GM12878 (cell line): ENCODE results near the gene XKRX. TPM values are rescaled to one million over a fixed set of nuclear protein-coding genes. Genes with fewer than 3 reads are reported as not detected.
A peak's percentile ranks its signal among the peaks of the same experiment; 100 is the strongest.

ENCODE experiments used
- ATAC-seq: fragments of 200-7000 bp; cut with Tn5 transposase; 3 replicates; pipeline ENCODE4 v1.9.1; 2020; ENCODE audit warnings: mild to moderate bottlenecking, moderate library complexity
- BruUV-seq: library from RNA; stranded (reverse); fragments of 400-500 nt; replicated peaks from 2 replicates; lab custom pipeline; 2021; lab: Mats Ljungman, UMichigan
- CTCF ChIA-PET: fragments of 300-600 bp; sonication (Branson Sonifier 250); formaldehyde crosslinking; extraction: SDS; loops from one replicate; lab custom pipeline; 2021; ENCODE audit warnings: inconsistent platforms; lab: Yijun Ruan, JAX
- POLR2A ChIA-PET: fragments of 350-600 bp; formaldehyde crosslinking; extraction: SDS; loops from one replicate; lab custom pipeline; 2021; ENCODE audit warnings: inconsistent platforms; lab: Charles Lee
- RAD21 ChIA-PET: fragments of 300-600 bp; sonication (Branson Sonifier 250); formaldehyde crosslinking; loops from one replicate; lab custom pipeline; 2023; ENCODE audit warnings: antibody characterized with exemption; ENCODE audit not compliant: unreplicated experiment; lab: Charles Lee
- SMC1A ChIA-PET: fragments of 300-600 bp; sonication (Branson Sonifier 250); formaldehyde crosslinking; loops from one replicate; lab custom pipeline; 2023; ENCODE audit not compliant: unreplicated experiment, uncharacterized antibody; lab: Charles Lee
- DNase-seq: peaks from one replicate; pipeline ENCODE4 v3.0.0-alpha.2; 2011; ENCODE audit warnings: low read depth, low spot score
- FAIRE-seq: peaks from 3 replicates; lab custom pipeline; 2011; peaks lifted over from hg19 to GRCh38; lab: Jason Lieb, UNC
- H2AFZ ChIP-seq: 2 replicates; pipeline ENCODE4 v1.6.0; 2011; ENCODE audit warnings: low read depth, low read length, control low read depth; ENCODE audit not compliant: control insufficient read depth
- H3K27ac ChIP-seq: 2 replicates; pipeline ENCODE4 v1.5.1; 2011; ENCODE audit warnings: control low read depth; ENCODE audit not compliant: control insufficient read depth, insufficient read depth
- H3K27me3 ChIP-seq, 2 experiments: replicated peaks in 1 of 2; 2 replicates each; pipeline versions ENCODE4 v1.6.0 to v1.6.1; 2011; ENCODE audit warnings: low read length in 1 of 2; ENCODE audit not compliant: control insufficient read depth in 2 of 2, insufficient read depth in 2 of 2
- H3K36me3 ChIP-seq, 2 experiments: 2 replicates each; pipeline ENCODE4 v1.5.1; 2011; ENCODE audit warnings: low read length in 1 of 2; ENCODE audit not compliant: control insufficient read depth in 2 of 2, insufficient read depth in 2 of 2
- H3K4me1 ChIP-seq: 2 replicates; pipeline ENCODE4 v1.6.1; 2011; ENCODE audit warnings: mild to moderate bottlenecking, low read length, moderate library complexity, mixed read lengths; ENCODE audit not compliant: control insufficient read depth, insufficient read depth
- H3K4me2 ChIP-seq: 2 replicates; pipeline ENCODE4 v1.6.0; 2011; ENCODE audit warnings: control low read depth; ENCODE audit not compliant: control insufficient read depth, insufficient read depth
- H3K4me3 ChIP-seq: fragments of 200-600 bp; sonication (generic); 2 replicates; pipeline ENCODE4 v1.5.1; 2016
- H3K79me2 ChIP-seq: 2 replicates; pipeline ENCODE4 v1.6.0; 2011; ENCODE audit warnings: low read length; ENCODE audit not compliant: control insufficient read depth, insufficient read depth
- H3K9ac ChIP-seq: 2 replicates; pipeline ENCODE4 v1.8.0; 2011; ENCODE audit warnings: low read length, control low read depth, mixed read lengths; ENCODE audit not compliant: control insufficient read depth, insufficient read depth
- H3K9me3 ChIP-seq: replicated peaks from 3 replicates; pipeline ENCODE4 v1.5.1; 2011; ENCODE audit warnings: mild to moderate bottlenecking, low read length; ENCODE audit not compliant: control insufficient read depth, insufficient read depth
- H4K20me1 ChIP-seq: 2 replicates; pipeline ENCODE4 v1.6.0; 2011; ENCODE audit not compliant: control insufficient read depth, insufficient read depth
- ATF7 ChIP-seq: fragments of 450-650 bp; IDR thresholded peaks from 2 replicates; pipeline ENCODE4 v1.6.1; 2016; ENCODE audit warnings: low read depth, mild to moderate bottlenecking
- DPF2 ChIP-seq: fragments of 450-650 bp; IDR thresholded peaks from 2 replicates; pipeline ENCODE4 v1.6.1; 2017; ENCODE audit warnings: mild to moderate bottlenecking
- EP300 ChIP-seq, 2 experiments: fragments of 150-350 bp in 1 of 2; IDR thresholded peaks; 2 replicates each; pipeline ENCODE4 v1.6.1; 2011 to 2012; ENCODE audit warnings: low read depth in 2 of 2, low read length in 2 of 2, borderline replicate concordance in 1 of 2, improper control_type of control experiment in 1 of 2, inconsistent platforms in 1 of 2; ENCODE audit not compliant: control insufficient read depth in 1 of 2
- GABPA ChIP-seq: IDR thresholded peaks from 2 replicates; pipeline ENCODE4 v1.6.1; 2014; ENCODE audit warnings: antibody characterized with exemption, low read depth, mild to moderate bottlenecking, inconsistent platforms
- HDAC2 ChIP-seq: fragments of 200-600 bp; sonication (generic); IDR thresholded peaks from 2 replicates; pipeline ENCODE4 v1.6.1; 2017
- IKZF1 ChIP-seq: fragments of 450-650 bp; conservative IDR thresholded peaks from 2 replicates; pipeline ENCODE4 v1.6.1; 2017; ENCODE audit warnings: antibody characterized with exemption, mild to moderate bottlenecking
- IKZF2 ChIP-seq, 2 experiments: fragments of 450-650 bp; IDR thresholded peaks; 2 replicates each; pipeline ENCODE4 v1.6.1; 2017; ENCODE audit warnings: mild to moderate bottlenecking in 2 of 2, moderate library complexity in 2 of 2
- LARP7 ChIP-seq: fragments of 450-650 bp; IDR thresholded peaks from 2 replicates; pipeline ENCODE4 v1.6.1; 2017; ENCODE audit warnings: mild to moderate bottlenecking
- MEF2B ChIP-seq: fragments of 450-650 bp; IDR thresholded peaks from 2 replicates; pipeline ENCODE4 v1.6.1; 2018; ENCODE audit warnings: mild to moderate bottlenecking, moderate library complexity; ENCODE audit not compliant: partially characterized antibody, poor library complexity, severe bottlenecking
- NRF1 ChIP-seq: conservative IDR thresholded peaks from 2 replicates; pipeline ENCODE4 v1.6.1; 2011; ENCODE audit warnings: mild to moderate bottlenecking, low read depth, low read length, improper control_type of control experiment
- RFX5 ChIP-seq: IDR thresholded peaks from 2 replicates; pipeline ENCODE4 v1.6.1; 2011; ENCODE audit warnings: low read depth, low read length, improper control_type of control experiment
- SIX5 ChIP-seq: IDR thresholded peaks from 2 replicates; pipeline ENCODE4 v1.6.1; 2011; ENCODE audit warnings: mild to moderate bottlenecking, low read depth, low read length, moderate library complexity; ENCODE audit not compliant: severe bottlenecking
- SPI1 ChIP-seq: IDR thresholded peaks from 2 replicates; pipeline ENCODE4 v1.6.1; 2011; ENCODE audit warnings: low read depth, mild to moderate bottlenecking, low read length, moderate library complexity, borderline replicate concordance; ENCODE audit not compliant: insufficient read depth
- TBL1XR1 ChIP-seq: IDR thresholded peaks from 2 replicates; pipeline ENCODE4 v1.6.1; 2012; ENCODE audit warnings: low read depth, low read length, improper control_type of control experiment
- TCF12 ChIP-seq: IDR thresholded peaks from 2 replicates; pipeline ENCODE4 v1.6.1; 2011; ENCODE audit warnings: low read depth, mild to moderate bottlenecking, low read length
- TCF3 ChIP-seq: IDR thresholded peaks from 2 replicates; pipeline ENCODE4 v1.6.1; 2012; ENCODE audit warnings: low read depth, mild to moderate bottlenecking, low read length, borderline replicate concordance; ENCODE audit not compliant: insufficient read depth
- ZNF217 ChIP-seq: fragments of 450-650 bp; IDR thresholded peaks from 2 replicates; pipeline ENCODE4 v1.6.1; 2017; ENCODE audit warnings: antibody characterized with exemption, mild to moderate bottlenecking
- WGBS: methylation state at CpG from one replicate; pipeline ENCODE4 v1.1.6; 2016; ENCODE audit warnings: low lambda C conversion rate; ENCODE audit not compliant: insufficient replicate concordance, insufficient coverage; ENCODE audit errors: missing lambda C conversion rate; 5-methylcytosine and 5-hydroxymethylcytosine counted together
- in situ Hi-C: fragments of 300-500 bp; cut with MboI; formaldehyde crosslinking; loops from 9 replicates; pipeline ENCODE4 v1.14.3; 2018; ENCODE audit warnings: mixed read lengths
- intact Hi-C: fragments of 100-400 bp; cut with micrococcal nuclease; formaldehyde crosslinking; loops from one replicate; pipeline ENCODE4 v1.14.2; 2022; ENCODE audit not compliant: unreplicated experiment
- polyA plus RNA-seq, 11 experiments: library from polyadenylated mRNA; depleted of rRNA in 4 of 11; unstranded in 6 of 11; stranded (reverse) in 5 of 11; fragments of >200 nt; fragmentation: Nextera tagmentation in 4 of 11; fragmentation: Illumina TruSeq in 1 of 11; extraction: Ambion mirVana in 4 of 11; extraction: Trizol in 1 of 11; gene quantifications; 1 replicate in 1 of 11; 2 replicates in 10 of 11; pipeline versions ENCODE4 v1.2.1 to v1.2.3, GENCODE V29; 2011 to 2016; ENCODE audit warnings: inconsistent platforms in 2 of 11, missing spikeins in 2 of 11, low read depth in 1 of 11
- total RNA-seq, 4 experiments: library from RNA; depleted of rRNA in 3 of 4; stranded (reverse); fragments of >200 nt in 3 of 4; fragmentation: Illumina TruSeq in 1 of 4; extraction: Trizol in 1 of 4; gene quantifications; 2 replicates each; pipeline versions ENCODE4 v1.2.1 to v1.2.3, GENCODE V29; 2013 to 2021
- TF ChIP-seq, protein P1 (sequence below): fragments of 450-650 bp; IDR thresholded peaks from 2 replicates; pipeline ENCODE4 v1.6.1; 2017; ENCODE audit warnings: mild to moderate bottlenecking
- TF ChIP-seq, protein P2 (sequence below): IDR thresholded peaks from 2 replicates; pipeline ENCODE4 v1.6.1; 2012; ENCODE audit warnings: mild to moderate bottlenecking, low read depth, low read length

Gene XKRX
- total and polyA plus RNA-seq, 10 of the 15 experiments (the other 5 are each of a cell fraction or from before 2014, with no cell fraction given), result 0.07 to 0.30 (median 0.22) TPM; not detected in 4

DNA sequence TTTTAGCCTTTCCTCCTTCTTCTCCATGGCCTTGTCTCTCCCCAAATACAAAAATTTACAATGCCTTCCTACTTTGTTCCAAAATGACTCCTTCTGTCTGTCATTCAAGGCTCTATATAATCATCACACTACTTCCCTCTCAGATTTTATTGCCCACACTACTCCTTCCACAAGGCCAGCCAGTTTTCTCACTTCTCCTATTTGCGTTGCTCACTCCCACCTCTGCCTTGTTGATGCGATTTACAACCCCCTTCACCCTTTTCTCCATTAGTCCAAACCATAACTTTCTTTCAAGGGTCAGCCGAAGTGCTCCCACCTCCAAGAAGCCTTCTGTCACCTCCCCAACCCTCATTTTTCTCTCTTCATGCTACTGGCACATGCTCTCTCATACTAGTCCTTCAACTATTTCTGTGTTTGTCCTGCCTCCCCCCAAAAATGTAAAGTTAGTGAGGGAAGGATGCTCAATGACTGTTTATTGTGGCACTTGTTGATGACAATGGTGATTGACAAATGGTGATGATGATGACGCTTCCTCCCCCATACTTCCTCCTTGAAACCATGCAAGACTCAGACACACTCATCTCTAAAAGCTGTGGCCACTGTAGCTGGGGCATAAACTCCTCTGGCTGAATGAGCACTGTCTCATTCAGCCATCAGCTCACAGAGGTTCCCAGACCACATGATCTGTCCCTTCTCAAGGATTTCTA is 2.7 kb upstream of the XKRX start:
- in situ Hi-C loops (no loop called here), intact Hi-C loops (no loop called here)
- BruUV-seq, result no TSS peak
- Histone ChIP-seq H3K9ac (no peak overlapping the region), H3K27me3 (no peaks in the 10 kb centered on the region), H3K79me2 (no peaks in the 10 kb centered on the region), H3K27ac (peak overlapping the region; percentile 28; the same call in 1 of the 2 replicates), H4K20me1 (no peaks in the 10 kb centered on the region), H3K9me3 (peaks cover 5% of the 10 kb centered on the region; the same call in 2 of the 3 replicates), H2AFZ (peak overlapping the region; percentile 10; the same call in 1 of the 2 replicates), H3K4me1 (peaks cover 4% of the 10 kb centered on the region), H3K4me3 (no peak overlapping the region), H3K36me3 (no peaks in the 10 kb centered on the region), H3K4me2 (peak overlapping the region; percentile 11; the same call in 1 of the 2 replicates)
- ChIA-PET SMC1A (interaction anchor here (0.7 to 1.5 kb wide), 2 partner anchors 12 to 16 kb away, joined by 3 to 4 read pairs; no protein-coding TSS in a partner anchor), CTCF (no interaction called here), RAD21 (interaction anchor here (0.8 to 1.5 kb wide), 2 partner anchors 30 to 36 kb away, joined by 3 to 4 read pairs; no protein-coding TSS in a partner anchor), POLR2A (interaction anchor here (0.6 kb wide), 1 partner anchor 113 kb away, joined by 4 read pairs; no protein-coding TSS in a partner anchor)
- 29% methylated on average over 4 of the region's 4 CpGs for WGBS
- DNase-seq (no peak), ATAC-seq (peak; percentile 81), FAIRE-seq (peak; percentile 44)
- no peak for TF ChIP-seq RFX5
- TF ChIP-seq, protein P1, sequence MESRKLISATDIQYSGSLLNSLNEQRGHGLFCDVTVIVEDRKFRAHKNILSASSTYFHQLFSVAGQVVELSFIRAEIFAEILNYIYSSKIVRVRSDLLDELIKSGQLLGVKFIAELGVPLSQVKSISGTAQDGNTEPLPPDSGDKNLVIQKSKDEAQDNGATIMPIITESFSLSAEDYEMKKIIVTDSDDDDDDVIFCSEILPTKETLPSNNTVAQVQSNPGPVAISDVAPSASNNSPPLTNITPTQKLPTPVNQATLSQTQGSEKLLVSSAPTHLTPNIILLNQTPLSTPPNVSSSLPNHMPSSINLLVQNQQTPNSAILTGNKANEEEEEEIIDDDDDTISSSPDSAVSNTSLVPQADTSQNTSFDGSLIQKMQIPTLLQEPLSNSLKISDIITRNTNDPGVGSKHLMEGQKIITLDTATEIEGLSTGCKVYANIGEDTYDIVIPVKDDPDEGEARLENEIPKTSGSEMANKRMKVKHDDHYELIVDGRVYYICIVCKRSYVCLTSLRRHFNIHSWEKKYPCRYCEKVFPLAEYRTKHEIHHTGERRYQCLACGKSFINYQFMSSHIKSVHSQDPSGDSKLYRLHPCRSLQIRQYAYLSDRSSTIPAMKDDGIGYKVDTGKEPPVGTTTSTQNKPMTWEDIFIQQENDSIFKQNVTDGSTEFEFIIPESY, result no peak
- TF ChIP-seq GABPA, result no peak
- TF ChIP-seq HDAC2, result no peak
- no peak for TF ChIP-seq EP300 (IDR thresholded peaks at IDR 0.05; ENCODE audit: borderline replicate concordance in 1 of 2, control insufficient read depth in 1 of 2, low read depth in 2 of 2, low read length in 2 of 2)
- TF ChIP-seq DPF2, result 0 out of 2 replicates have a peak, but pooled peaks have one; percentile 40
- no peak for TF ChIP-seq TCF3
- TF ChIP-seq ZNF217, result no peak
- TF ChIP-seq, protein P2, sequence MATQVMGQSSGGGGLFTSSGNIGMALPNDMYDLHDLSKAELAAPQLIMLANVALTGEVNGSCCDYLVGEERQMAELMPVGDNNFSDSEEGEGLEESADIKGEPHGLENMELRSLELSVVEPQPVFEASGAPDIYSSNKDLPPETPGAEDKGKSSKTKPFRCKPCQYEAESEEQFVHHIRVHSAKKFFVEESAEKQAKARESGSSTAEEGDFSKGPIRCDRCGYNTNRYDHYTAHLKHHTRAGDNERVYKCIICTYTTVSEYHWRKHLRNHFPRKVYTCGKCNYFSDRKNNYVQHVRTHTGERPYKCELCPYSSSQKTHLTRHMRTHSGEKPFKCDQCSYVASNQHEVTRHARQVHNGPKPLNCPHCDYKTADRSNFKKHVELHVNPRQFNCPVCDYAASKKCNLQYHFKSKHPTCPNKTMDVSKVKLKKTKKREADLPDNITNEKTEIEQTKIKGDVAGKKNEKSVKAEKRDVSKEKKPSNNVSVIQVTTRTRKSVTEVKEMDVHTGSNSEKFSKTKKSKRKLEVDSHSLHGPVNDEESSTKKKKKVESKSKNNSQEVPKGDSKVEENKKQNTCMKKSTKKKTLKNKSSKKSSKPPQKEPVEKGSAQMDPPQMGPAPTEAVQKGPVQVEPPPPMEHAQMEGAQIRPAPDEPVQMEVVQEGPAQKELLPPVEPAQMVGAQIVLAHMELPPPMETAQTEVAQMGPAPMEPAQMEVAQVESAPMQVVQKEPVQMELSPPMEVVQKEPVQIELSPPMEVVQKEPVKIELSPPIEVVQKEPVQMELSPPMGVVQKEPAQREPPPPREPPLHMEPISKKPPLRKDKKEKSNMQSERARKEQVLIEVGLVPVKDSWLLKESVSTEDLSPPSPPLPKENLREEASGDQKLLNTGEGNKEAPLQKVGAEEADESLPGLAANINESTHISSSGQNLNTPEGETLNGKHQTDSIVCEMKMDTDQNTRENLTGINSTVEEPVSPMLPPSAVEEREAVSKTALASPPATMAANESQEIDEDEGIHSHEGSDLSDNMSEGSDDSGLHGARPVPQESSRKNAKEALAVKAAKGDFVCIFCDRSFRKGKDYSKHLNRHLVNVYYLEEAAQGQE, result no peak
- TF ChIP-seq SIX5, result no peak
- no peak for TF ChIP-seq MEF2B
- no peak for TF ChIP-seq TCF12
- TF ChIP-seq TBL1XR1, result no peak
- TF ChIP-seq IKZF2 (IDR thresholded peaks at IDR 0.05), result no peak
- 0 out of 2 replicates have a peak, but pooled peaks have one; percentile 13 for TF ChIP-seq IKZF1
- TF ChIP-seq LARP7, result no peak
- 0 out of 2 replicates have a peak, but pooled peaks have one; percentile 13 for TF ChIP-seq ATF7
- peak; percentile 77; the same call in 1 of the 2 replicates for TF ChIP-seq SPI1
- no peak for TF ChIP-seq NRF1
